Endodermal cell (in vitro differentiated cells): Measurements from ENCODE around the gene PIK3R5. TPM values are rescaled to one million over a fixed set of nuclear protein-coding genes. Genes with fewer than 3 reads are reported as not detected.

Experiments used
- DNase-seq: peaks from one replicate; pipeline ENCODE4 v3.0.0-alpha.2; 2017
- H3K27ac ChIP-seq: 2 replicates; pipeline ENCODE4 v1.5.1; 2013; ENCODE audit warnings: mild to moderate bottlenecking, low read depth, low read length, moderate library complexity
- H3K27me3 ChIP-seq: 2 replicates; pipeline ENCODE4 v1.6.1; 2013; ENCODE audit warnings: mild to moderate bottlenecking, low read length, moderate library complexity; ENCODE audit not compliant: insufficient read depth, control insufficient read depth, poor library complexity, severe bottlenecking
- H3K36me3 ChIP-seq: 2 replicates; pipeline ENCODE4 v1.7.0; 2013; ENCODE audit warnings: mild to moderate bottlenecking, low read length, moderate library complexity; ENCODE audit not compliant: control insufficient read depth, insufficient read depth
- H3K4me1 ChIP-seq: one replicate; pipeline ENCODE4 v1.7.0; 2013; ENCODE audit warnings: low read length; ENCODE audit not compliant: control insufficient read depth, insufficient read depth
- H3K4me3 ChIP-seq: 2 replicates; pipeline ENCODE4 v1.5.1; 2013; ENCODE audit warnings: mild to moderate bottlenecking, low read length, moderate library complexity
- H3K9ac ChIP-seq: 2 replicates; pipeline ENCODE4 v1.6.1; 2013; ENCODE audit warnings: mild to moderate bottlenecking, low read length, moderate library complexity; ENCODE audit not compliant: poor library complexity, severe bottlenecking; ENCODE audit errors: extremely low read depth
- H3K9me3 ChIP-seq: 2 replicates; pipeline ENCODE4 v1.6.1; 2013; ENCODE audit warnings: mild to moderate bottlenecking, low read length, moderate library complexity; ENCODE audit not compliant: control insufficient read depth
- H3K27ac Mint-ChIP-seq: 2 replicates; pipeline ENCODE4 v1.8.0; 2020; ENCODE audit warnings: mixed read lengths
- H3K27me3 Mint-ChIP-seq: 2 replicates; pipeline ENCODE4 v1.8.0; 2021; ENCODE audit warnings: mild to moderate bottlenecking, mixed read lengths; ENCODE audit not compliant: insufficient read depth
- H3K36me3 Mint-ChIP-seq: 2 replicates; pipeline ENCODE4 v1.8.0; 2020; ENCODE audit warnings: low read depth, mixed read lengths
- H3K4me1 Mint-ChIP-seq: 2 replicates; pipeline ENCODE4 v1.8.0; 2020; ENCODE audit warnings: mixed read lengths
- H3K4me3 Mint-ChIP-seq: 2 replicates; pipeline ENCODE4 v1.8.0; 2020; ENCODE audit warnings: mild to moderate bottlenecking, moderate library complexity, mixed read lengths
- H3K9me3 Mint-ChIP-seq: 2 replicates; pipeline ENCODE4 v1.8.0; 2020; ENCODE audit warnings: mild to moderate bottlenecking, mixed read lengths
- CTCF ChIP-seq: fragments of 200-600 bp; sonication (generic); conservative IDR thresholded peaks from 2 replicates; pipeline ENCODE4 v1.5.0; 2021; ENCODE audit warnings: antibody characterized with exemption, mild to moderate bottlenecking
- WGBS, 2 experiments: methylation state at CpG; one replicate each; pipeline versions ENCODE4 v1.1.5 to v1.1.7; 2013; ENCODE audit warnings: missing lambda C conversion rate in 2 of 2, mixed read lengths in 1 of 2; ENCODE audit not compliant: insufficient coverage in 1 of 2, insufficient read length in 1 of 2; 5-methylcytosine and 5-hydroxymethylcytosine counted together
- total RNA-seq, 2 donors: library from RNA; stranded (reverse); fragmentation: NEBNext Ultra II Directional in 1 of 2; extraction: Animal tissue kit (Norgen Biotek cat#: 25700) in 1 of 2; gene quantifications; 2 replicates in 1 of 2; 3 replicates in 1 of 2; pipeline ENCODE4 v1.2.1, GENCODE V29; 2021

PIK3R5 gene
- total RNA-seq, 2 donors from 2014 or later, result 10.4 to 37.0 TPM

- Histone ChIP-seq H3K27ac (no peak overlapping the region), H3K9me3 (peaks cover 20% of the 10 kb centered on the region), H3K36me3 (no peaks in the 10 kb centered on the region), H3K4me1 (no peaks in the 10 kb centered on the region), H3K27me3 (no peaks in the 10 kb centered on the region), H3K4me3 (no peak overlapping the region), H3K9ac (no peak overlapping the region)
- no peak overlapping the region for H3K27ac Mint-ChIP-seq
- peaks cover 25% of the 10 kb centered on the region for H3K9me3 Mint-ChIP-seq
- peak; percentile 31 for DNase-seq
- no peaks in the 10 kb centered on the region for H3K4me1 Mint-ChIP-seq
- H3K36me3 Mint-ChIP-seq, result peaks cover 1% of the 10 kb centered on the region
- H3K27me3 Mint-ChIP-seq, result no peaks in the 10 kb centered on the region
- no peak for TF ChIP-seq CTCF
- no peak overlapping the region for H3K4me3 Mint-ChIP-seq
- 93 to 97% methylated on average over 7 to 8 of the region's 8 CpGs for WGBS, 2 experiments
These were observed 51.0 kb downstream of the PIK3R5 start for GRCh38 chr17:8914554-8914953.

GRCh38 chr17:8913879-8914278, 51.6 kb downstream of the PIK3R5 start:
- Histone ChIP-seq H3K27me3 (no peaks in the 10 kb centered on the region), H3K36me3 (no peaks in the 10 kb centered on the region), H3K9ac (no peak overlapping the region), H3K4me1 (no peaks in the 10 kb centered on the region), H3K27ac (no peak overlapping the region), H3K9me3 (peaks cover 19% of the 10 kb centered on the region), H3K4me3 (no peak overlapping the region)
- 85 to 95% methylated on average over 2 to 4 of the region's 4 CpGs for WGBS, 2 experiments
- H3K9me3 Mint-ChIP-seq, result peaks cover 18% of the 10 kb centered on the region
- peaks cover 2% of the 10 kb centered on the region for H3K27me3 Mint-ChIP-seq
- no peak overlapping the region for H3K27ac Mint-ChIP-seq
- no peak for TF ChIP-seq CTCF
- no peaks in the 10 kb centered on the region for H3K4me1 Mint-ChIP-seq
- no peak overlapping the region for H3K4me3 Mint-ChIP-seq
- peak; percentile 38 for DNase-seq
- H3K36me3 Mint-ChIP-seq, result peaks cover 1% of the 10 kb centered on the region

- peak; percentile 30 for DNase-seq
- H3K4me1 Mint-ChIP-seq, result no peaks in the 10 kb centered on the region
- peaks cover 1% of the 10 kb centered on the region for H3K36me3 Mint-ChIP-seq
- no peak overlapping the region for H3K9ac ChIP-seq
- H3K4me1 ChIP-seq, result no peaks in the 10 kb centered on the region
- H3K27me3 ChIP-seq, result no peaks in the 10 kb centered on the region
- H3K9me3 Mint-ChIP-seq, result peaks cover 12% of the 10 kb centered on the region
- peaks cover 3% of the 10 kb centered on the region for H3K27me3 Mint-ChIP-seq
- WGBS, 2 experiments, result 96 to 97% methylated on average over 6 of the region's 6 CpGs
- no peak overlapping the region for H3K4me3 Mint-ChIP-seq
- H3K27ac ChIP-seq, result no peak overlapping the region
- peaks cover 13% of the 10 kb centered on the region for H3K9me3 ChIP-seq
- H3K4me3 ChIP-seq, result no peak overlapping the region
- no peak overlapping the region for H3K27ac Mint-ChIP-seq
- TF ChIP-seq CTCF, result no peak
- no peaks in the 10 kb centered on the region for H3K36me3 ChIP-seq
These were observed 52.4 kb downstream of the PIK3R5 start for GRCh38 chr17:8913091-8913490.
